ENCODE measurements around the gene UCN.
A peak's percentile ranks its signal among the peaks of the same experiment; 100 is the strongest.

UCN gene

DNA sequence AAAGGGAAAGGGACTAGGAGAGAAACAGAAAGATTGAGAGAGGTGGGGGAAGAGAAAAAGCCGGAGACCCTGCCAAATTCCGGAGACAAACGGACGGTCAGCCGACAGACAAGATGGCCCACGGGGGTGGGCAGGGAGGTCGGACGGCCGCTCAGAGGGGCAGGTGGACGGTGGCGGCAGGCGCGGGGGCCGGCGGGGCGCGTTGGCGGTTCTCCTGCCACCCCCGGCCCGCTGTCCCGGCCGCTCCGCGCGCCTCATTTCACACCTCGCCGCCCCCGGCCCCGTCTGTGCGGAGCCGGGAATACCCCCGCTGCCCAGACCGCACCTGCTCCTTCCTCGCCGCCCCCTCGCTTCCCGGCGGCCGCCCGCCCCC lies 46.3 kb downstream of the UCN start:
- Histone ChIP-seq H3K27ac (ENCODE audit: extremely low read depth, low read depth, low read length) (peak overlapping the region; percentile 60; the same call in 1 of the 2 replicates), H3K4me1 (ENCODE audit: control insufficient read depth, insufficient read depth, low read length) (peaks cover 9% of the 10 kb centered on the region), H3K9me3 (ENCODE audit: control insufficient read depth, insufficient read depth, low read depth, low read length) (no peaks in the 10 kb centered on the region), H3K4me3 (ENCODE audit: low read depth, low read length) (peak overlapping the region; percentile 6), H3K36me3 (ENCODE audit: control insufficient read depth in 2 of 2, insufficient read depth in 1 of 2, low read length in 2 of 2) (peaks cover 0 to 11% of the 10 kb centered on the region in 2 experiments; a peak in 1 of 3 replicates)
- POLR2A ChIA-PET: no interaction called here
- CTCF ChIA-PET: interaction anchor here (1.1 to 6.2 kb wide), 2 partner anchors 11 to 19 kb away, joined by 3 to 96 read pairs; partner anchors contain the start of gene TRIM54
- no peak for TF ChIP-seq ZNF114 (tag by site-specific recombination; IDR thresholded peaks at IDR 0.05)

DNA sequence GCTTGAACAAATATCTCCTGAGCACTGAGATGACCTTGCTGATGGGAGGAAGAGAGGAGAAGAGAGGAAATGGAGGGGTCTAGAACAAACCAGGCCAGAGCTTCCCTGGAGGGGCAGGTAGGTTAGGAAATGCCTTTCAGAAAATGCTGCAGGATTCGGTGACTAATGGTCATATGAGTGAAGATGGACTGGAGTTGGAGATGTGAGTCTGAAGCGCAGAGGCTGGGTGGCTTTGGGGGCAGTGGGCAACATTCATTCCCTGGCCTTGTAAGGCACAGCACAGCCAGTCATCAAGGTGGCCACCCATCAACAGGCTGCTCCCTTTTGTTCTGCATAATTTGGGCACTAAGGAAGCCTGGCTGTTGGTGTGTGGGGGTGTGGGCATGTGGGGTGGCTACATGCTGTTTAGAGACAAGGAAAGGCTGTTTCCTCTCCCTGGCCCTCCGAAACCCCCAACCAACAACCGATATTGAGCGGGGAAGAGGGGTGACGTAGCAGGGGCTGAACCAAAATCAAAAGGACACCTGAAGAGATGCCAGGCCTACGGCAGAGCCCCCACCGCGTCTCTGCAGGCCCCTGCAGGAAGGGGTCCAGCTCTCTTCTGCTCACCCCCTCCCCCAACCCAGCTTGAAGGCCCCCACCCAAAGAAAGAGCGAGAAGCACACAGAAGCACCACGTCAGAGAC lies 46.9 kb downstream of the UCN start:
- CTCF ChIA-PET: interaction anchor here (0.6 to 1.1 kb wide), 2 partner anchors 10 kb away, joined by 3 to 4 read pairs; no protein-coding TSS in a partner anchor
- Histone ChIP-seq H3K4me1 (ENCODE audit: control insufficient read depth, insufficient read depth, low read length) (peaks cover 9% of the 10 kb centered on the region), H3K4me3 (ENCODE audit: low read depth, low read length) (peak overlapping the region; percentile 6; the same call in 1 of the 2 replicates), H3K9me3 (ENCODE audit: control insufficient read depth, insufficient read depth, low read depth, low read length) (no peaks in the 10 kb centered on the region), H3K27ac (ENCODE audit: extremely low read depth, low read depth, low read length) (no peak overlapping the region), H3K36me3 (ENCODE audit: control insufficient read depth in 2 of 2, insufficient read depth in 1 of 2, low read length in 2 of 2) (peaks cover 0 to 15% of the 10 kb centered on the region in 2 experiments; a peak in 1 of 3 replicates)
- POLR2A ChIA-PET: no interaction called here
- TF ChIP-seq ZNF335 (tag by site-specific recombination; conservative IDR thresholded peaks at IDR 0.05): peak; percentile 67
- 0 out of 2 replicates have a peak, but pooled peaks have one; percentile 26 for TF ChIP-seq ZBTB8A (tag by site-specific recombination; IDR thresholded peaks at IDR 0.05)
- TF ChIP-seq, protein P1, sequence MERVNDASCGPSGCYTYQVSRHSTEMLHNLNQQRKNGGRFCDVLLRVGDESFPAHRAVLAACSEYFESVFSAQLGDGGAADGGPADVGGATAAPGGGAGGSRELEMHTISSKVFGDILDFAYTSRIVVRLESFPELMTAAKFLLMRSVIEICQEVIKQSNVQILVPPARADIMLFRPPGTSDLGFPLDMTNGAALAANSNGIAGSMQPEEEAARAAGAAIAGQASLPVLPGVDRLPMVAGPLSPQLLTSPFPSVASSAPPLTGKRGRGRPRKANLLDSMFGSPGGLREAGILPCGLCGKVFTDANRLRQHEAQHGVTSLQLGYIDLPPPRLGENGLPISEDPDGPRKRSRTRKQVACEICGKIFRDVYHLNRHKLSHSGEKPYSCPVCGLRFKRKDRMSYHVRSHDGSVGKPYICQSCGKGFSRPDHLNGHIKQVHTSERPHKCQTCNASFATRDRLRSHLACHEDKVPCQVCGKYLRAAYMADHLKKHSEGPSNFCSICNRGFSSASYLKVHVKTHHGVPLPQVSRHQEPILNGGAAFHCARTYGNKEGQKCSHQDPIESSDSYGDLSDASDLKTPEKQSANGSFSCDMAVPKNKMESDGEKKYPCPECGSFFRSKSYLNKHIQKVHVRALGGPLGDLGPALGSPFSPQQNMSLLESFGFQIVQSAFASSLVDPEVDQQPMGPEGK (tag by site-specific recombination; IDR thresholded peaks at IDR 0.05): peak; percentile 25; the same call in 1 of the 2 replicates
- TF ChIP-seq ZNF366 (tag by site-specific recombination; conservative IDR thresholded peaks at IDR 0.05): 0 out of 2 replicates have a peak, but pooled peaks have one; percentile 32
- no peak for TF ChIP-seq ZNF792 (tag by site-specific recombination; IDR thresholded peaks at IDR 0.05)
- TF ChIP-seq SCRT2 (tag by site-specific recombination; IDR thresholded peaks at IDR 0.05): peak; percentile 85
- no peak for TF ChIP-seq EGR2 (tag by site-specific recombination; IDR thresholded peaks at IDR 0.05; ENCODE audit: low read depth)
- no peak for TF ChIP-seq ZNF341 (tag by site-specific recombination; IDR thresholded peaks at IDR 0.05; ENCODE audit: low read depth)
- TF ChIP-seq ZNF274 (IDR thresholded peaks at IDR 0.05; ENCODE audit: low read length): no peak
- TF ChIP-seq ZNF274 (tag by site-specific recombination; IDR thresholded peaks at IDR 0.05; ENCODE audit: borderline replicate concordance): no peak
- 0 out of 2 replicates have a peak, but pooled peaks have one; percentile 24 for TF ChIP-seq ZBTB17 (tag by site-specific recombination; IDR thresholded peaks at IDR 0.05)

DNA sequence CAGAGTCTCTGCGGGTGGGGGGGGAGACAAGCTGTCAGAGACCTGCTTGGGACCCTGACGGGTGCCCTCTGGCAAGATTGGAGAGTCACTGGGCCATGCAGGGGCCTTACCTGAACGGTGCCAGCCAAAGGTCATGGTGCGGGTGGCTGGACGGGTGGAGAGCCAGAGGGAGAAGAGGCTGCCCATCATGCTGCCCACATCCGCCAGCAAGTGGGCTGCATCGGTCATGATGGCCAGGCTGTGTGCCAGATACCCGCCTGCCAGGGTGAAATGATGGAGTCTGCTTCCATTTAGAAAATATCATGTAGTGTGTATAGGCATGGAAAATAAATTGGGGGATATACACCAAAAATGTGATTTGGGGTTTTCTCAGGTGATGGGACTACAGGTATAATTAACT lies 50.2 kb downstream of the UCN start:
- no peak overlapping the region for H3K4me3 ChIP-seq (ENCODE audit: low read depth, low read length)
- no peaks in the 10 kb centered on the region for H3K4me1 ChIP-seq (ENCODE audit: control insufficient read depth, insufficient read depth, low read length)
- no peak overlapping the region for H3K27ac ChIP-seq (ENCODE audit: extremely low read depth, low read depth, low read length)
- CTCF ChIA-PET: interaction anchor here (0.5 to 2.2 kb wide), 2 partner anchors 9 to 44 kb away, joined by 4 to 12 read pairs; no protein-coding TSS in a partner anchor
- POLR2A ChIA-PET: no interaction called here
- peaks cover 0 to 29% of the 10 kb centered on the region in 2 experiments; a peak in 1 of 3 replicates for H3K36me3 ChIP-seq (ENCODE audit: control insufficient read depth in 2 of 2, insufficient read depth in 1 of 2, low read length in 2 of 2)
- no peaks in the 10 kb centered on the region for H3K9me3 ChIP-seq (ENCODE audit: control insufficient read depth, insufficient read depth, low read depth, low read length)
- TF ChIP-seq BCL11A (tag by site-specific recombination; IDR thresholded peaks at IDR 0.05; ENCODE audit: low read depth): no peak
- no peak for TF ChIP-seq ZNF585B (tag by site-specific recombination; IDR thresholded peaks at IDR 0.05)
- no peak for TF ChIP-seq GLI2 (tag by site-specific recombination; IDR thresholded peaks at IDR 0.05; ENCODE audit: borderline replicate concordance, low read depth)
- TF ChIP-seq ZNF747 (tag by site-specific recombination; IDR thresholded peaks at IDR 0.05): no peak
- no peak for TF ChIP-seq REPIN1 (tag by site-specific recombination; IDR thresholded peaks at IDR 0.05; ENCODE audit: low read depth)
- TF ChIP-seq ZNF335 (tag by site-specific recombination; conservative IDR thresholded peaks at IDR 0.05): no peak
- no peak for TF ChIP-seq SP2 (tag by site-specific recombination; IDR thresholded peaks at IDR 0.05)
- no peak for TF ChIP-seq GLIS2 (tag by site-specific recombination; IDR thresholded peaks at IDR 0.05)
- no peak for TF ChIP-seq ZNF560 (tag by site-specific recombination; IDR thresholded peaks at IDR 0.05; ENCODE audit: borderline replicate concordance)
- no peak for TF ChIP-seq ZNF214 (tag by site-specific recombination; IDR thresholded peaks at IDR 0.05; ENCODE audit: borderline replicate concordance)

All from HEK293 (cell line).